NCI-H1048 (cell line): ENCODE data around the gene AHCYL1.

Source experiments
- DNase-seq: peaks from one replicate; lab custom pipeline; 2025; lab: John Stamatoyannopoulos, UW

AHCYL1 gene

GRCh38 chr1:110063781-110064180 lies 79.2 kb downstream of the AHCYL1 start:
- DNase-seq, result no peak

- no peak for DNase-seq
These were observed 80.2 kb downstream of the AHCYL1 start for GRCh38 chr1:110064576-110065337.

DNA sequence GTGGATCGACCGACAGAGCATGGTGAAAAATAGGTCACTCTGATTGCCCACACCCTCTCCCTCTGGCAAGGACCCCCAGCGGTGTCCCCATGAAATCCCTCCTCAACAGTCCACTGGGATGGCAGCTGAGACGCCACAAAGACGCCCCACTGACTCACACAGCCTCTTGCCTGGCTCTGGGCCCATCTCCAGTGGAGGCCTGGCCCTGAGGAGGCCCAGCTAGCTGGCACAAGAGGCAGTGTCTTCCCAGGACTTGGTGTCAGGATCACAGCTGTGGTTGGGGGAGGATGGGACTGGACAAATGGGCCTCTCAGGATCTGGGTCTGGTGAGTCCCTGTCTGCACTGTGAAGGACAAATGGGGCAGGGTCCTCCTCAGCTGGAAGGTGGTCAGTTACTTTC lies 81.3 kb downstream of the AHCYL1 start:
- DNase-seq, result no peak

GRCh38 chr1:110067479-110067892 lies 82.9 kb downstream of the AHCYL1 start:
- DNase-seq, result no peak

- DNase-seq, result no peak
These were observed 83.5 kb downstream of the AHCYL1 start for GRCh38 chr1:110067893-110068645.

GRCh38 chr1:110068646-110069403 lies 84.3 kb downstream of the AHCYL1 start:
- no peak for DNase-seq

DNA sequence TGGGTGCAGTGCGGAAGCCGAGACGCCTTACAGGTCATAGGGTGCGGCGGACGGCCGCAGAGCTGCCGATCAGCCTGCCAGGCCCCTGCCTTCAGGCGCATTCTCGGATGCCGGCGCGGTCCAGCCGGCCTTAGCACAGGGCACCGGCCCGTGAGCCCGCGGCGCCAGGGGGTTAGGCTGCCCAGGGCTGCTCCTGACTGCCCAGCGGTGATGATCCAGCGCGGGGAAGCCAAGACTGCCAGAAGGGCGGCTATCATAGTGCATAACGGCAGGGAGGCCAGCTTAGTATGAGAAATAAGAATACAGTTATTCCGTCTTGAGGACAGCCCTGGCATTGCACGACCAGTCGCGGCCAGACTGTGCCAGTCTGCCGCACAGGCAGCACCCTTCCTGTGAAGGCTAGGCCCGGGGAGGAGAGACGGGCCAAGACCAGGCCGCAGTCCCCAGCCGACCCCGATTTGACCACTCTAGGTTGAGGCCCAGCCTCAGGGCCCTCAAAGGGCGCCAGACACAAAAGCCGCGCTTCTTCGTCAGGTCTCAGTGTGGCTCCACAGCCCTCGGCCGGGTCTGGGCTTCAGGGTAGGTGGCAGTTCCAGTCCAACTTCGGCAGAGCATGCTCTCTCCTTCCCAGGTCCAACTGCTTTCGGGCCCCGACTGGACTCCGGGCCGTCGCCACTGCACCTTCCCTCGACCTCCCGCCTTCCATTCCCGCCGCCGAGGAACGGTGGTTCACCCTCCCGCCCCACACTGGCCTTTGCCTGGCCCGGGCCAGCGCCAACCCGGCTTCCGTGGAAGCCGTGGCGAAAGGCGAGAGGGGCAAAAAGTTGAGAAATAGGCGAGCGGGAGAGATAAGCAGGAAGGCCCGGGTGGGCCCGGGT lies 85.1 kb downstream of the AHCYL1 start:
- DNase-seq, result no peak

DNA sequence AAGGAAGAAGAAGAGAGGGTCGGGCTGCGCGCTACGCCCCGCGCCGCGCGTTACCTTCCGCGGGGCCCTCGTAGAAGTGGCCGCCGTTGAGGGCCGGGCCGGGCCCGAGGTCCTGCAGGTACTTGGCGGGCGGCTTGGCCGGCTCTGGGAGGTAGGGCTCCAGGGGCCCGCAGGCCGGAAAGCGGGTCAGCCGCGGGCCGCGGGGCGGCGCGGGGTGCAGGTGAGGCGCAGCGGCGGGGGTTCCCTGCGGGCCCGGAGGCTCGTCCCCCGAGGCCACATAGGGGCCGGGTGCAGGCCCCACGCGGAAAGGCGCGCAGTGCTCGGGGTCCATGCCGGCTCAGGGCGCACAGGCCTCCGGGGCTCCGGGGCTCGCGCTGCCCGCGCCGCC lies 85.7 kb downstream of the AHCYL1 start:
- no peak for DNase-seq

DNA sequence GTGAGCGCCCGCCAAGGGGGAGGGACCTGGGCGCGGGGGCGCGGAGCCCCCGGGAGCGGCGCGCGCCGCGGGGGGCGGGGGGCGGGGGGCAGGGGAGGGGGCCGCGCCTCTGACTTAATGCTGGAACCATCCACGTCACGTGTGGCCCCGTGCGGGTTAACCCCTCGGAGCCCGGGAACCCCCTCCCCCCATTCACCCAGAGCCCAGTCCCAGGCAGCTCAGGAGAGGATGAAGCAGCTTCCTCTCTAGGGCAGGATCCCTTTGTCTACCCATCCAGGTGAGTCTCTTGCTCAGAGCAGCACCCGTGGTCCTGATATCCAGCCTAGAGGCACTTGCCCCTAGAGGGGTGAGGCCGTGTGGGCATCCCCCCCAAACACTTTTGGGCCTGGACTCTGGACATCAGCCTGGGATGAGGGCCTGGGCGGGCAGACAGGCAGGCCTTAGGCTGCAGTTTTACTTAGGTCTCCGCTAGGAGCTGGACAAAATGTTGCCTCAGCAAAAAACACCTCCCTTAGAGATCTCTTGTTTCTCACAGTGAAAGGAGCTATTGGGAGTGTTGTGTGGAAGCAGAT lies 86.2 kb downstream of the AHCYL1 start, which contains the start of gene ALX3:
TSS of gene ALX3 (minus strand) at position 2 of the 572 bp plus-strand sequence. CDS start 60 bp downstream, outside the sequence.
- no peak for DNase-seq
